ENCODE measurements around the gene NADSYN1.

- TF ChIP-seq EP300 (IDR thresholded peaks at IDR 0.05; ENCODE audit: borderline replicate concordance) = no peak
- TF ChIP-seq EGR1 (IDR thresholded peaks at IDR 0.05) = no peak
- no peak for TF ChIP-seq TEAD4 (IDR thresholded peaks at IDR 0.05)
These were observed 29.7 kb upstream of the NADSYN1 start for GRCh38 chr11:71423181-71423790.

Measured in Ishikawa (cell line).